Femur (tissue), 1 donor: ENCODE results near the gene C1orf105.
"Not testable (repeated sequence)": the region's sequence is repeated elsewhere in the genome, so short reads cannot be mapped to it uniquely, and the experiment has no call there.

ENCODE experiments used
- DNase-seq: peaks from one replicate; pipeline ENCODE4 v3.0.0-alpha.2; 2017

Gene C1orf105

DNA sequence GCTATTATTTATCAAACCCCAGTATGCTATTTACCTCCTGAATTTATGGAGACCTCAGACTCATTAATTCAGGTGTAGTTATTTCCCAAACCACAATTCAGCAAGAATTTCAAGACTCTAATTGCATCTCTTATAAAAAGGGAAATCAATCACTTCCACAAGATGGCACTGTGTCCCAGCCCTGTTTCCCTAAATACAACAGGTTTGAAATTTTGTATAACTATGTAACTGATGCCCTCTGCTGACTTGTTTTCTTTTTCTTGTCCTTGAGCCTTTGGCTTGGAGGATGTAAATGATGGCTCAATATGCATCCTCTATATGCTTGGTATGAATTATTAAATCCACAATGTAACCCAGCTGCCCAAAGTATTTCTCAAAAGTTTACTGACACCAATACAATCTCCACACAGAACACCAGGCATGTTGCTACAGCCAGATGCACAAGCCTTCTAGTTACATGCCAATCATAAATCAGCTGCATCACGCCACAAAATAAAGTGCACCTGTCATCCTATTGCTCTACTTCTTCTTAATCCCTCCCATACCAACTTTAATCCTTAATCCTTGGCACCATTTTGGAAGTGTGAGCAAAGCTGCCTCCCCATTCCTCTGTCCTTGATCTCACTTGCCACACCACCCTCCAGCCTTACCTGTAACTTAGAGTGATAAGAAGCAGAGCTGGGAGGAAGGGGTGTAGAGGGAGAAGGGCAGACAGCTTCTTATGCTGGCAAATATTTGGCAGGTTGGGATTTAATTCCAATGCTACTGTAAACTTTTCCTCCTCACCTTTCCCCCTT lies 9.0 kb downstream of the C1orf105 start:
- peak; percentile 54 for DNase-seq

GRCh38 chr1:172430128-172430454 lies 9.6 kb downstream of the C1orf105 start:
- DNase-seq = no peak

DNA sequence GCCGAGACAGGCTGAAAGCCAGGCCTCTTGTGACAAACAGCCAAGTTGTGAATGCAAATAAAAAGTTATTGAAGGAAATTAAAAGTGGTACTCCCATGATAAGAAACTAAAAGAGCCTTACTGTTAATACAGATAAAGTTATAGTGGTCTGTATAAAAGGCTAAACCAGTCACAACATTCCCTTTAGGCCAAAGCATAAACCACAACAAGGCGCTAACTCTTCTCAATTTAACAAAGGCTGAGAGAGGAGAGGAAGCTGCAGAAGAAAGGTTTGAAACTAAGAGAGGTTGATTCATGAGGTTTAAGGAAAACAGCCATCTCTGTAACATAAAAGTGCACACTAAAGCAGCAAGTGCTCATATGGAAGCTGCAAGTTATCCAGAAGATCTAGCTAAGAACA lies 10.7 kb downstream of the C1orf105 start:
- DNase-seq = no peak

DNA sequence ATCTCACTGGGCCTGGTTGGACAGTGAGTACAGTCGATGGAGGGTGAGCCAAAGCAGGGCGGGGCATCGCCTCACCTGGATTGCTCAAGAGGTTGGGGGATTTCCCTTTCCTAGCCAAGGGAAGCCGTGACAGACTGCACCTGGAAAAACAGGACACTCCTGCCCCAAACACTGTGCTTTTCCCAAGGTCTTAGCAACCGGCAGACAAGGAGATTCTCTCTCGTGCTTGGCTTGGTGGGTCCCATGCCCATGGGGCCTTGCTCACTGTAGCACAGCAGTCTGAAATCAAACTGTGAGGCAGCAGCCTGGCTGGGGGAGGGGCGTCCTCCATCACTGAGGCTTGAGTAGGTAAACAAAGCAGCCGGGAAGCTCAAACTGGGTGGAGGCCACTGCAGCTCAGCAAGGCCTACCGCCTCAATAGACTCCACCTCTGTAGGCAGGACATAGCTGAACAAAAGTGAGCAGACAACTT lies 11.3 kb downstream of the C1orf105 start:
- DNase-seq = no peak

DNA sequence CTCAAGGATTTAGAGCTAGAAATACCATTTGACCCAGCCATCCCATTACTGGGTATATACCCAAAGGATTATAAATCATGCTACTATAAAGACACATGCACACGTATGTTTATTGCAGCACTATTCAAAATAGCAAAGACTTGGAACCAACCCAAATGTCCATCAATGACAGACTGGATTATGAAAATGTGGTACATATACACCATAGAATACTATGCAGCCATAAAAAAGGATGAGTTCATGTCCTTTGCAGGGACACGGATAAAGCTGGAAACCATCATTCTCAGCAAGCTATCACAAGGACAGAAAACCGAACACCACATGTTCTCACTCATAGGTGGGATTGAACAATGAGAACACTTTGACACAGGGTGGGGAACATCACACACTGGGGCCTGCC lies 16.7 kb downstream of the C1orf105 start:
- not testable (repeated sequence) for DNase-seq

GRCh38 chr1:172442404-172442803 lies 21.9 kb downstream of the C1orf105 start:
- no peak for DNase-seq

GRCh38 chr1:172442843-172443565 lies 22.5 kb downstream of the C1orf105 start:
- no peak for DNase-seq

DNA sequence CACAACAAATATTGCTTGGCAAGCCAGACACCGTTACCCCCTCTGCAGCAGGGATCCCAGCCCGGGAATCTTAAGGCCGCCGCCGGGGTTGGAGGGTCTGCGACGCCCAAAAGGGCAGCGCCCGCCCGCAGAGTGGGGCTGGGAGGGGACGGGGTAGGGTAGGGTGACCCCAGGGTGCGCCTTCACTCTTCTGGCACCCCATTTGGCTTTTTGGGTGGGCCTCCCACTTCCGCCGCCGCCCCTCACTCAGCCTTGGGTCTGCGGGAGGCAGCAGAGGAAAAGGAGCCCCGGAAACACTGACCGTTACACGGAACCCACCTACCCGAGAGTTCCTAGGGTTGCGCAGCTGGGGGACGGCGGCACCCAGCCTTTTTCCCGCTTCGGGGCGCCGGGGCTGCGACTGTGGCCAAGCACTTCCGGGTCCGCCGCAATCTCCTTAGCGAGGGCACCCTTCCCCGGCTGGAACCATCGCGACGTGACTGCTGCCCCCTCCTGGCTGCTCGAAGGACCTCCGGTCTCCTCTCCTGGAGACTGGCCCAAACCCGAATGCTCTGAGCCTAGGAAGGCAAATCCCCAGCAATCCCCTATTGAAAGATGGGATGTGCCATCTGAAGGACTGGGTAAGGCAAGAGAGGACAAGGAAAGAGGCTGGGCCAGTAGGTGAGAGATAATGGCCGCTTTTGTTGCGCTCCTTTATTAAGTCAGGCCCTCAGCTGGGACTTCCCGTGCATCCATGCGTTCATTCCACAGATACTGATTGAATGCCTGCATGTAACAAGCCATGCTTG lies 23.4 kb downstream of the C1orf105 start, which contains the start of gene PIGC:
PIGC (minus strand) TSS at position 404 of the 788 bp plus-strand sequence. CDS start 1,447 bp downstream, outside the sequence.
- peak; percentile 93 for DNase-seq

DNA sequence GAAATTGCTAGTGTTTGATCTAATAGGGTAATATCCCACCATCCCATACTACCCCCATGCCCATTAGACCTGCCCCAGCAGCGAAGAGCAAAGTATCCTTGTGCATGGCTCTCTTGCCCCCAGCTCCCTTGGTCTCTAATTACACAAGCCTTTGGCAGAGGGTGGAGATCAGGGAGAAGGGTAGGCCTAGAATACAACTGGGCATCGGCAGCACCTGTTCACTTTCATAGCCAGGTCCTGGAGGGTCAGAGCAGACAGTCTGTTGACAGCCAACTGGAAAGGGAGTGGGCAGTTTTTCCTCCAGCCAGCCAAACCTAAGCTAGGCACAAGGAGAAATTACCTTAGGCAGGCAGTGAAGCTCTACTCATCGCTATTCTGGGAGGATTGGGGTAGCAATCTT lies 26.1 kb downstream of the C1orf105 start:
- no peak for DNase-seq

DNA sequence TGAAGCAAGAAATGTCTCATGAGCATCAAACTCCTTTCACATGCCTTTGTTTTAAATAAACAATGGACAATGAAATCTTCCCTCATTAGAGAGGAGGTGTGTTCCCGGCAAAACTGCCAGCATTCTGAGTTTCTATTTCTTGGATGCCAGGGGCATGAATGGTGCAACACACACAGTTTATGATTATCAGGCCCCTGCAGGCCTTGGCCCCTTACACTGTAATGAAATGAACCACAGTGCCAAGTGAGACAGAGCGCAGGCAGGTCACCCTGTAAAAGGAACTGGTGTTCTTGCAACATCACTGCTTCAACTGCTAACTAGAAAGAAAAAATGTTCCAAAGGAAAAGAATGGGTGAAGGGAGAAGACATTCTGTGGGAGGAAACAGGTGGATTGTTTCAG lies 27.2 kb downstream of the C1orf105 start:
- DNase-seq = no peak

GRCh38 chr1:172448995-172449584 lies 28.6 kb downstream of the C1orf105 start:
- DNase-seq = no peak

DNA sequence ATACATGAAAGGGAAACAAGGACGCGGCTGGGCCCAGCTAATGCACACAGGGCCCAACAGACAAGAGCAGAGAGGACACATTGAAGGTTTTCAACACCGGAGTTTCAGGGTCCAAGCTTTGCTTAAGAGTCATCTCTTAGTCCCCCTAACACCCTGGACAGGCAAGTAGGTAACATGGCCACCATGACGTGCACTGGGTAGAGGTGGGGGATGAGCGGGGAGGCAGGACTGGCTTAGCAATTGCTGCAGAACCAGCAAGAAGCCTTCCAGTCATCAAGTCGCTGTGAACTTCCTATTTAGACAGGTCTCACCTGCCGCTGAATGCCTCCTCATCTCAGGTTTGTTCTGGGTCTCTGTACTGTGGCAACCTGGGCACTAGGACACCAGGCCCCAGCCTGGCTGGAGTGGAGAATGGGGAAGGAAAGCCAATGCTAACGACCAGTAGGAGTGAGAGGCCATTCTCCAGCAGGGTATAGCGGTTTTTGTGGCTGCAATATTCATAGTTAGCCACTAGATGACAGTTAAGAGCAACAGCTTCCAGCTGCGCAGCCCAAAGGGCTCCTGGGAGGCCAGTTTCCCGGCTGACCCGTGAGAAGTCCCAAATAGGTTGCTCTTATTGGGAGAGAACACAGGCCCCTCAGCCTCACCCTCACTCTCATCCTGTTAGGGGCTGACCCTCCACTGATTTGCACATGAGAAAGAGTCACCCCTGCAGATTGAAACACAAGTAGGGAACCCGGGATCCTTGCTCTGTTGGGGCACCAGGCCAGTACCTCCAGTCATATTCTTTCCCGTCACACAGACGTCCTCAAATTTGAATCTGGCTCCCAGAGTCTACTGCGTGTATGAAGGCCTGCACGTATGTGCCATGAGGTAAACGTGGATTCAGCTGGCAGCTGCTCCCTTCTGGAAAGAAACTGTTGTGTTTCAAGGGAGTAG lies 29.4 kb downstream of the C1orf105 start:
- peak; percentile 75 for DNase-seq

GRCh38 chr1:172450524-172450885 lies 30.0 kb downstream of the C1orf105 start:
- DNase-seq = no peak

DNA sequence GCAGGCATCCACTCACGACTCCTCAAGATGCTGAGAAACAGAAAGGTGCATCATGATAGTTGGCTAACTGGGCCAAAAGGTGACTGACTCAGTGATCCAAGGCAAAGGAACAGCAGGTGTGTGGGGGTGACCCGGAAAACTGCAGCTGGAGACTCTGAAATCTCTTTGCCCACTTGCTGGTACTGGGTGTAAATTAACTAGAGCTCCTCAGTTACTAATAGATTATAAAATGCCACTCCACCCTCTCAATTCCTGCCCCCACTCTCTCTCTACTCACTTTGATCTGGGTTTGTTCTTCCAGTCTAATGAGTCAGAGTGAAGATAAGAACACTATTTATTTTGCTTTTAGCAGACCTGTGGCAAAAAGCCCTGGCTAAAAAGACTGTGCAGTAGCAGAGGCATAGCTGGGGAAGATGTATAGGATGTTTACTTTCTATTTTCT lies 30.5 kb downstream of the C1orf105 start:
- DNase-seq = no peak

GRCh38 chr1:172452536-172453152 lies 32.2 kb downstream of the C1orf105 start:
- DNase-seq = no peak

DNA sequence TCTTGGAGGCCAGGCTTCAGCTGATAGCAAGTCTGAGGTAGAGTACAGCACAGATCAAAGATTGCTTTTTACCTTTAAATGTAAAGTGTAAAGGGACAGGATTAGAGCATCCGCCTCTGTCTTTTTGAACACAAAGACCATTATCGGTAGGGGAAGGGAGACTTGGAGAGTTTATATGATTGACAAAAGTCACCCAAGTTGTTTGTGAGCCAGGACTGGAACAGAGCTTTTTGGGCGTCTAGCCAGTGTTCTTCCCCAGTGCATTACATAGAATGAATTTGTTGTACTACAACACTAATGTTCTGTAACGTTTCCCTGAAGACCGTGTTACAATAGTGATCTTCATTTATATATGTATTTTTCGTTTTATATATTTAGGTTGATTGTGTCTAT lies 32.7 kb downstream of the C1orf105 start:
- DNase-seq = no peak

DNA sequence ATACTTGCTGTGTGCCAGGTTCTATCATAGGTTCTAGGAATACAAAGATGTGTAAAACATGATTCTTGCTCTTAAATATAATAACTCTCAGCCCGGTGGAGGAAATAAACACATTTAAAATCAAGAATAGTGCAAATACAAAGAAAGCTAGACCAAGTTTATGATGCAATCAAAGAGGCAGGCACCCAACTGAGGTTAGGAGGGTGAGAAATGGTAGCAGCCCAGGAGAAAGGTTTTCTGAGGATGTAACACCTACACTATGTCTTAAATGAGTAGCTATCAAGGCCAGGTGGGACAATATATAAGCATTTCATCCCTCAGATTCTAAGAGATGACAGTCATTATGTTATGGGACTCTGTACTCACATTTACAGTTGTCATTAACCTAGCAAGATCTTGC lies 33.1 kb downstream of the C1orf105 start:
- no peak for DNase-seq

GRCh38 chr1:172455451-172455850 lies 35.0 kb downstream of the C1orf105 start:
- no peak for DNase-seq

- no peak for DNase-seq
Observed at GRCh38 chr1:172456344-172456769, 35.9 kb downstream of the C1orf105 start.

DNA sequence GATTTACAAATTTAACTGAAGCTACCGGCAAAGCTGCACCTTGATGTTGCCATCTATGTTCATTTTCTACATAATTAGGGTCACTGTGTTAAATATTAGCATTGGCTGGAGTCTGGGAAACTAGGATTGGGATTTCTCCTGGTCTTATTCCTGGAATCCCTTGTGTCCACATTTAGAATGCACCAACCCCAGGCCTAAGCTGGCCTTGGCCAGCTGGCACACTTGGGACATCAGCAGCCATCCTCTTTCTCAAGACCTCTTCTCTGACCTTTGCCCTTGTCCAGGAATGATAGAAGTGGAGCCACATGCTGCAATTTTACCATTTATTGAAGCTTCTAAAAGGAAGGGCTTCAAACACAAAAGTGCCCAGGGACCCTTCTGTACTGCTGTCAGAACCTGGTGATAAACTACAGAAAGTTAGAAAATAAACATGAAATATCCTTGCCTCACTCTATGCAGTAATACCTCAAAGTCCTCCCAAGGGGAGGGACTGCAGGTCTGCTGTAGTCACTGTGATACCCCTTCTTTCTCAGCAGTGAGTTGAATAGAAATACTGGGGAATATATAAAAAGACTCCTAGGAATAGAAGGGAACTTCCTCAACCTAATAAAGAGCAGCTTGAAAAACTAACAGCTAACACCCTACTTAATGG lies 37.1 kb downstream of the C1orf105 start:
- no peak for DNase-seq

DNA sequence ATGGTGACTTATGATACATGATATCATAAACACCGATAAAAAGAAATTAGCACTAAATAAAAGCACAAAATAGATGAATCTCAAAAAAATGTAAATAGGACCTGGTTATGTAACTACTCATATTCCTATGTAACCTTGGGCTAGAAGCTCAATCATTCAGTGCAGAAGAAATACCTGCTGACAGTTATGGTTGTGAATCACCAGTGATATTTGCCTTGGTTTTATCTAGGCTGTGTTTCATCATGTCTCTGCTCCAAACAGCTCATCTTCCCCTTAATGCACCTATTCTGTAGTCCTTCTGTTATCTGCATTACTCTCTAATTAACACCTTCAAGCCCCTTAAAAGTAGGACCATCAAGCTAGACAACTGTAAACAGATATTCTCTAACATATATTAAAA lies 39.7 kb downstream of the C1orf105 start:
- no peak for DNase-seq
